K562 (cell line): ENCODE results near the gene GHRL. TPM values are rescaled to one million over a fixed set of nuclear protein-coding genes. Genes with fewer than 3 reads are reported as not detected.

Experiments used
- ATAC-seq: fragments of 200-7000 bp; cut with Tn5 transposase; 3 replicates; pipeline ENCODE4 v1.9.1; 2020; ENCODE audit warnings: moderate library complexity
- BruUV-seq: library from RNA; stranded (reverse); fragments of 400-500 nt; replicated peaks from 2 replicates; lab custom pipeline; 2021; lab: Mats Ljungman, UMichigan
- CTCF ChIA-PET: fragments of 300-600 bp; formaldehyde crosslinking; extraction: SDS; loops from one replicate; lab custom pipeline; 2021; ENCODE audit warnings: low intra/inter-chr PET ratio; lab: Yijun Ruan, JAX
- POLR2A ChIA-PET: fragments of 300-600, 350-650 bp; sonication (Branson Sonifier 250); formaldehyde crosslinking; extraction: SDS; loops from one replicate; lab custom pipeline; 2021; ENCODE audit warnings: antibody characterized with exemption, inconsistent platforms; lab: Yijun Ruan, JAX
- DNase-seq, 4 experiments: peaks; one replicate each; pipeline versions ENCODE4 v3.0.0 to v3.0.0-alpha.2; 2011 to 2018; ENCODE audit warnings: low spot score in 3 of 4, mixed read lengths in 3 of 4; ENCODE audit errors: extremely low read depth in 1 of 4
- FAIRE-seq: peaks from 2 replicates; lab custom pipeline; 2011; peaks lifted over from hg19 to GRCh38; lab: Jason Lieb, UNC
- H2AFZ ChIP-seq: 2 replicates; pipeline ENCODE4 v1.6.0; 2011; ENCODE audit warnings: low read depth, low read length, control low read depth, inconsistent platforms
- H3K27ac ChIP-seq: fragments of 200-600 bp; 3 replicates; pipeline ENCODE4 v1.8.0; 2011; ENCODE audit warnings: low read depth, mild to moderate bottlenecking, control low read depth, inconsistent platforms, low read length, moderate library complexity, mixed read lengths; ENCODE audit errors: extremely low read depth
- H3K27me3 ChIP-seq, 2 experiments: fragments of 300-600 bp in 1 of 2; 2 replicates in 1 of 2; 3 replicates in 1 of 2; pipeline versions ENCODE4 v1.6.0 to v1.8.0; 2011; ENCODE audit warnings: inconsistent platforms in 2 of 2, low read length in 2 of 2, mild to moderate bottlenecking in 1 of 2, mixed read lengths in 1 of 2, moderate library complexity in 1 of 2; ENCODE audit not compliant: control insufficient read depth in 2 of 2, insufficient read depth in 2 of 2
- H3K36me3 ChIP-seq: fragments of 300-600 bp; 3 replicates; pipeline ENCODE4 v1.8.0; 2011; ENCODE audit warnings: mild to moderate bottlenecking, low read length, inconsistent platforms; ENCODE audit not compliant: control insufficient read depth, insufficient read depth
- H3K4me1 ChIP-seq, 2 experiments: fragments of 200-600 bp in 1 of 2; replicated peaks in 1 of 2; 2 replicates in 1 of 2; 3 replicates in 1 of 2; pipeline versions ENCODE4 v1.5.1 to v1.8.0; 2011; ENCODE audit warnings: inconsistent platforms in 2 of 2, low read length in 2 of 2, mild to moderate bottlenecking in 1 of 2, mixed read lengths in 1 of 2, moderate library complexity in 1 of 2; ENCODE audit not compliant: control insufficient read depth in 2 of 2, insufficient read depth in 2 of 2
- H3K4me2 ChIP-seq: 2 replicates; pipeline ENCODE4 v1.6.1; 2011; ENCODE audit warnings: low read length, control low read depth, inconsistent platforms, mixed read lengths; ENCODE audit not compliant: insufficient read depth
- H3K4me3 ChIP-seq: fragments of 200-600 bp; sonication (generic), shearing (Covaris generic); 2 replicates; pipeline ENCODE4 v1.5.1; 2016; ENCODE audit warnings: control low read depth, inconsistent platforms
- H3K79me2 ChIP-seq: fragments of 200-600 bp; 3 replicates; pipeline ENCODE4 v1.8.0; 2011; ENCODE audit warnings: low read length, inconsistent platforms; ENCODE audit not compliant: control insufficient read depth, insufficient read depth
- H3K9ac ChIP-seq, 2 experiments: 2 replicates each; pipeline versions ENCODE4 v1.6.0 to v1.6.1; 2011; ENCODE audit warnings: low read depth in 2 of 2, low read length in 2 of 2, control low read depth in 1 of 2, inconsistent platforms in 1 of 2, mild to moderate bottlenecking in 1 of 2, mixed read lengths in 1 of 2; ENCODE audit not compliant: insufficient read depth in 1 of 2
- H3K9me1 ChIP-seq: one replicate; pipeline ENCODE4 v1.6.0; 2011; ENCODE audit warnings: inconsistent platforms, mild to moderate bottlenecking, low read length, moderate library complexity; ENCODE audit not compliant: control insufficient read depth, insufficient read depth
- H3K9me3 ChIP-seq: replicated peaks from 2 replicates; pipeline ENCODE4 v1.5.1; 2011; ENCODE audit warnings: low read depth, low read length, inconsistent platforms; ENCODE audit not compliant: control insufficient read depth, insufficient read depth
- H4K20me1 ChIP-seq: replicated peaks from 2 replicates; pipeline ENCODE4 v1.6.1; 2011; ENCODE audit warnings: low read length, inconsistent platforms, mixed read lengths; ENCODE audit not compliant: control insufficient read depth, insufficient read depth
- HDGF ChIP-seq: fragments of 450-650 bp; IDR thresholded peaks from 2 replicates; pipeline ENCODE4 v1.6.1; 2016
- SNIP1 ChIP-seq: fragments of 450-650 bp; IDR thresholded peaks from 2 replicates; pipeline ENCODE4 v1.7.1; 2017; ENCODE audit warnings: low read depth, mild to moderate bottlenecking
- WGBS: fragments of 100-300 bp; shearing (Covaris generic); methylation state at CpG from one replicate; pipeline ENCODE4 v1.1.6; 2016; ENCODE audit warnings: low coverage, mixed read lengths; ENCODE audit not compliant: insufficient coverage; ENCODE audit errors: missing lambda C conversion rate; 5-methylcytosine and 5-hydroxymethylcytosine counted together
- in situ Hi-C: fragments of 300-500 bp; cut with MboI; formaldehyde crosslinking; loops from 4 replicates; pipeline ENCODE4 v1.15.0; 2018; ENCODE audit warnings: inconsistent platforms, mixed read lengths
- intact Hi-C: fragments of 100-400 bp; cut with micrococcal nuclease; formaldehyde crosslinking; loops from 2 replicates; pipeline ENCODE4 v1.14.2; 2022
- polyA plus RNA-seq, 8 experiments: library from polyadenylated mRNA; depleted of rRNA in 4 of 8; stranded (reverse) in 5 of 8; unstranded in 3 of 8; fragments of >200 nt; fragmentation: Nextera tagmentation in 2 of 8; fragmentation: Illumina TruSeq in 1 of 8; extraction: Ambion mirVana in 2 of 8; extraction: Trizol in 1 of 8; gene quantifications; 2 replicates each; pipeline versions ENCODE4 v1.2.1 to v1.2.3, GENCODE V29; 2011 to 2014; ENCODE audit warnings: inconsistent platforms in 1 of 8, missing spikeins in 1 of 8
- total RNA-seq, 7 experiments: library from RNA; depleted of rRNA in 6 of 7; stranded (reverse); fragments of >200 nt in 6 of 7; fragmentation: Illumina TruSeq in 2 of 7; extraction: Trizol in 2 of 7; gene quantifications; 2 replicates each; pipeline versions ENCODE4 v1.2.1 to v1.2.3, GENCODE V29; 2011 to 2021; ENCODE audit warnings: low replicate concordance in 1 of 7
- TF ChIP-seq, protein P1 (sequence below): fragments of 250-450 bp; sonication (Bioruptor Pico); IDR thresholded peaks from 2 replicates; pipeline ENCODE4 v1.5.0; 2021; ENCODE audit warnings: mild to moderate bottlenecking, moderate library complexity
- TF ChIP-seq, protein P2 (sequence below): fragments of 250-450 bp; sonication (Bioruptor Pico); IDR thresholded peaks from 2 replicates; pipeline ENCODE4 v1.9.0; 2021; ENCODE audit warnings: mild to moderate bottlenecking, inconsistent platforms
- TF ChIP-seq, protein P3 (sequence below), 2 experiments: fragments of 450-650 bp; IDR thresholded peaks; 2 replicates each; pipeline ENCODE4 v1.6.1; 2018; ENCODE audit warnings: mild to moderate bottlenecking in 2 of 2, low read depth in 1 of 2; ENCODE audit not compliant: partially characterized antibody in 2 of 2

The GHRL gene
- total and polyA plus RNA-seq, 9 of the 15 experiments (the other 6 are each of a cell fraction or from before 2014, with no cell fraction given) = 0.08 to 0.29 (median 0.15) TPM; not detected in 5

GRCh38 chr3:10330319-10330718 lies 37.6 kb upstream of the GHRL start:
- ChIA-PET CTCF (no interaction called here), POLR2A (interaction anchor here (0.6 to 2.3 kb wide), 3 partner anchors 8 to 21 kb away, joined by 3 to 8 read pairs (median 8); partner anchors contain the start of gene SEC13)
- Histone ChIP-seq H3K27ac (no peak overlapping the region), H3K4me3 (no peak overlapping the region), H3K4me2 (no peak overlapping the region), H2AFZ (no peak overlapping the region), H4K20me1 (no peaks in the 10 kb centered on the region; the same call in none of the 2 replicates), H3K9ac (peak overlapping the region in 1 of 2 experiments; percentile 53; a peak in 1 of 4 replicates), H3K79me2 (no peaks in the 10 kb centered on the region), H3K9me1 (peaks cover 5% of the 10 kb centered on the region), H3K9me3 (no peaks in the 10 kb centered on the region), H3K4me1 (peaks cover 0 to 8% of the 10 kb centered on the region in 2 experiments; a peak in 3 of 5 replicates), H3K27me3 (peaks cover 83 to 91% of the 10 kb centered on the region in 2 experiments), H3K36me3 (no peaks in the 10 kb centered on the region)
- TF ChIP-seq HDGF (no peak), SNIP1 (no peak)
- TF ChIP-seq, protein P1, sequence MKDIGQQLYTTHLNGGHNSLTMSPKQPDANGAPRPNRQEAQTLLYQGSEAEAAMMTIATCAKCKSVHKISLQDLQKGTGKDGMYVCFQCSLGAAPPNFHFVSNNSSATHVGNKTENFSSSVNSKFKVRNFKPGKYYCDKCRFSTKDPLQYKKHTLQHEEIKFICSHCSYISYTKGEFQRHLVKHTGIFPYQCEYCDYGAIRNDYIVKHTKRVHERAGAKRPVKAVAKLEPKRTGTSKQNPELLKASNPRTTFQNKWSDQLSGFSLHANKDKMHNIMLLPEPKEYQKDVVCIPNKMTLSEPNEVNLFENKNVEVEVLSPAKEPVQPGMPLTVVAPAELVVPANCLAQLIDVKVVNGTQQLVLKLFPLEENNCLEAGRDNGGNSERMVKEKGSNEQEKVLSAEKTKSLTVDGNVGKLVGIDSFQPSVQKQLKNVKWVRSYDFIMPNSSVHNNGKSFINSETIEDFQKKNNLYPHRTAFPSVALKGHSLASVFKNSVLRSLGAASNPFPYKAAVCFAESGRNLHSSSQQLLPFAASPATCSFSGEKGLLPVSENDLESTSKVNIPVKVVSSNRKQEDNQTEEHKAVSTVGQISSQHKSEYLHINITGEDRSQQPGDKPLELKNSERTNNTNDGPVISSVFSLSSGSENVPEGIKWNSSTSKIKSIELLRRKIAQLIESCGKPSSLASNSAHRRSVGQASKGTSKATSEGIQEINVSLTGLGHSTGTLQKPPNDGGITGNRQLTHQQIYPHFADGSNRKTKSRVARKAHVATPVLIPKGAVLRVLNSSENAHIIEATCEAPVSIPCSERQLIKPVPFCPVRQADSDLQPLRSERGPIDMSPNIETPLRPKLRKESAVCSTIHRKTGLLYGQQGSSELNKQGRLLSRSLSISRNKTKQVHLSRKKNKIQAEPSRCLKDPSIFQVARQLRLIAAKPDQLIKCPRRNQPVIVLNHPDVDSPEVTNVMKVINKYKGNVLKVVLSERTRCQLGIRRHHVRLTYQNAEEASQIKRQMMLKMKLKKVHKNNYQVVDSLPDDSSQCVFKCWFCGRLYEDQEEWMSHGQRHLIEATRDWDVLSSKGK (CRISPR knock-in tag) = no peak
- TF ChIP-seq, protein P2, sequence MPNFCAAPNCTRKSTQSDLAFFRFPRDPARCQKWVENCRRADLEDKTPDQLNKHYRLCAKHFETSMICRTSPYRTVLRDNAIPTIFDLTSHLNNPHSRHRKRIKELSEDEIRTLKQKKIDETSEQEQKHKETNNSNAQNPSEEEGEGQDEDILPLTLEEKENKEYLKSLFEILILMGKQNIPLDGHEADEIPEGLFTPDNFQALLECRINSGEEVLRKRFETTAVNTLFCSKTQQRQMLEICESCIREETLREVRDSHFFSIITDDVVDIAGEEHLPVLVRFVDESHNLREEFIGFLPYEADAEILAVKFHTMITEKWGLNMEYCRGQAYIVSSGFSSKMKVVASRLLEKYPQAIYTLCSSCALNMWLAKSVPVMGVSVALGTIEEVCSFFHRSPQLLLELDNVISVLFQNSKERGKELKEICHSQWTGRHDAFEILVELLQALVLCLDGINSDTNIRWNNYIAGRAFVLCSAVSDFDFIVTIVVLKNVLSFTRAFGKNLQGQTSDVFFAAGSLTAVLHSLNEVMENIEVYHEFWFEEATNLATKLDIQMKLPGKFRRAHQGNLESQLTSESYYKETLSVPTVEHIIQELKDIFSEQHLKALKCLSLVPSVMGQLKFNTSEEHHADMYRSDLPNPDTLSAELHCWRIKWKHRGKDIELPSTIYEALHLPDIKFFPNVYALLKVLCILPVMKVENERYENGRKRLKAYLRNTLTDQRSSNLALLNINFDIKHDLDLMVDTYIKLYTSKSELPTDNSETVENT = no peak
- TF ChIP-seq, protein P3, sequence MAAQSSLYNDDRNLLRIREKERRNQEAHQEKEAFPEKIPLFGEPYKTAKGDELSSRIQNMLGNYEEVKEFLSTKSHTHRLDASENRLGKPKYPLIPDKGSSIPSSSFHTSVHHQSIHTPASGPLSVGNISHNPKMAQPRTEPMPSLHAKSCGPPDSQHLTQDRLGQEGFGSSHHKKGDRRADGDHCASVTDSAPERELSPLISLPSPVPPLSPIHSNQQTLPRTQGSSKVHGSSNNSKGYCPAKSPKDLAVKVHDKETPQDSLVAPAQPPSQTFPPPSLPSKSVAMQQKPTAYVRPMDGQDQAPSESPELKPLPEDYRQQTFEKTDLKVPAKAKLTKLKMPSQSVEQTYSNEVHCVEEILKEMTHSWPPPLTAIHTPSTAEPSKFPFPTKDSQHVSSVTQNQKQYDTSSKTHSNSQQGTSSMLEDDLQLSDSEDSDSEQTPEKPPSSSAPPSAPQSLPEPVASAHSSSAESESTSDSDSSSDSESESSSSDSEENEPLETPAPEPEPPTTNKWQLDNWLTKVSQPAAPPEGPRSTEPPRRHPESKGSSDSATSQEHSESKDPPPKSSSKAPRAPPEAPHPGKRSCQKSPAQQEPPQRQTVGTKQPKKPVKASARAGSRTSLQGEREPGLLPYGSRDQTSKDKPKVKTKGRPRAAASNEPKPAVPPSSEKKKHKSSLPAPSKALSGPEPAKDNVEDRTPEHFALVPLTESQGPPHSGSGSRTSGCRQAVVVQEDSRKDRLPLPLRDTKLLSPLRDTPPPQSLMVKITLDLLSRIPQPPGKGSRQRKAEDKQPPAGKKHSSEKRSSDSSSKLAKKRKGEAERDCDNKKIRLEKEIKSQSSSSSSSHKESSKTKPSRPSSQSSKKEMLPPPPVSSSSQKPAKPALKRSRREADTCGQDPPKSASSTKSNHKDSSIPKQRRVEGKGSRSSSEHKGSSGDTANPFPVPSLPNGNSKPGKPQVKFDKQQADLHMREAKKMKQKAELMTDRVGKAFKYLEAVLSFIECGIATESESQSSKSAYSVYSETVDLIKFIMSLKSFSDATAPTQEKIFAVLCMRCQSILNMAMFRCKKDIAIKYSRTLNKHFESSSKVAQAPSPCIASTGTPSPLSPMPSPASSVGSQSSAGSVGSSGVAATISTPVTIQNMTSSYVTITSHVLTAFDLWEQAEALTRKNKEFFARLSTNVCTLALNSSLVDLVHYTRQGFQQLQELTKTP (IDR thresholded peaks at IDR 0.05; ENCODE audit: low read depth in 1 of 2, partially characterized antibody in 2 of 2) = no peak
- FAIRE-seq = no peak
- intact Hi-C loops (no loop called here), in situ Hi-C loops (no loop called here)
- peak in 1 of 4 experiments; percentile 10 for DNase-seq
- ATAC-seq = no peak; the same call in 1 of the 3 replicates
- BruUV-seq = no TSS peak
- 3% methylated on average over 12 of the region's 12 CpGs for WGBS
